Bronchial smooth muscle cell (primary cell): ENCODE results near the gene LCE2B. TPM values are rescaled to one million over a fixed set of nuclear protein-coding genes. Genes with fewer than 3 reads are reported as not detected.

Experiments used
- total RNA-seq: library from RNA; depleted of rRNA; stranded (reverse); fragments of >200 nt; gene quantifications from 2 replicates; pipeline ENCODE4 v1.2.1, GENCODE V29; 2014

LCE2B gene, protein sequence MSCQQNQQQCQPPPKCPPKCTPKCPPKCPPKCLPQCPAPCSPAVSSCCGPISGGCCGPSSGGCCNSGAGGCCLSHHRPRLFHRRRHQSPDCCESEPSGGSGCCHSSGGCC
- total RNA-seq, result not detected in 2 replicates

DNA sequence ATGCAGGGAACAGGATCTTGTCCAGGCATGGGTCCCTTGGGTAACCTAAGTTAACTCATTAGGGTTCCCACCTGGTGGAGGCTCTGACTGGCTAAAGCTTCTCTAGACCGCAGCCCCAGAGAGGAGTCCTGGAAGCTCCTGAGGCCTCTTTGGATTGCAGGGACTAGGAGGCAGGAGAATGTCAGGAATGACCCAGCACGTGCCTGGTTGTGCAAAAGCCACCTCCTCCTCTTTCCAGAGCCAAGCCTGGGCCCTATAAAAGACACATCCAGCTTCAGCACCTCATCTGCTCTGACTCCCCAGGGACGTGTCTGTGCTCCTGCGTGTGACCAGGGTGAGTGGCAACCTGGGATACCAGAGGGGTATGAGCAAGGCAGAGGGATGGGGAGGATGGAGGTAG is at the start of gene LCE2B:
Gene LCE2B, plus strand, starts transcription at position 301 of the 400 bp plus-strand sequence. CDS start 721 bp downstream, outside the sequence.

DNA sequence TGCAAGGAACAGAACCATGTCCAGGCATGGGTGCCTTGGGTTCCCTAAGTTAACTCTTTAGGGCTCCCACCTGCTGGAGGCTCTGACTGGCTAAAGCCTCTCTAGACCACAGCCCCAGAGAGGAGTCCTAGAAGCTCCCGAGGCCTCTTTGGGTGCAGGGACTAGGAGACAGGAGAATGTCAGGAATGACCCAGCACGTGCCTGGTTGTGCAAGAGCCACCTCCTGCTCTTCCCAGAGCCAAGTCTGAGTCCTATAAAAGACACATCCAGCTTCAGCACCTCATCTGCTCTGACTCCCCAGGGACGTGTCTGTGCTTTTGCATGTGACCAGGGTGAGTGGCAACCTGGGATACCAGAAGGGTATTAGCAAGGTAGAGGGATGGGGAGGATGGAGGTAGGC is 22.8 kb upstream of the LCE2B start, which contains the start of gene LCE2D:
Gene LCE2D, plus strand, starts transcription at position 283 of the 400 bp plus-strand sequence. CDS start 726 bp downstream, outside the sequence.

DNA sequence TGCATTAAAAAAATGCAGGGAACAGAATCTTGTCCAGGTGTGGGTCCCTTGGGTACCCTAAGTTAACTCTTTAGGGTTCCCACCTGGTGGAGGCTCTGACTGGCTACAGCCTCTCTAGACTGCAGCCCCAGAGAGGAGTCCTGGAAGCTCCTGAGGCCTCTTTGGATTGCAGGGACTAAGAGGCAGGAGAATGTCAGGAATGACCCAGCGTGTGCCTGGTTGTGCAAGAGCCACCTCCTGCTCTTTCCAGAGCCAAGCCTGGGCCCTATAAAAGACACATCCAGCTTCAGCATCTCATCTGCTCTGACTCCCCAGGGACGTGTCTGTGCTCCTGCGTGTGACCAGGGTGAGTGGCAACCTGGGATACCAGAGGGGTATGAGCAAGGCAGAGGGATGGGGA is 10.9 kb upstream of the LCE2B start, which contains the start of gene LCE2C:
Gene LCE2C, plus strand, starts transcription at position 297 of the 400 bp plus-strand sequence. CDS start 737 bp downstream, outside the sequence.

DNA sequence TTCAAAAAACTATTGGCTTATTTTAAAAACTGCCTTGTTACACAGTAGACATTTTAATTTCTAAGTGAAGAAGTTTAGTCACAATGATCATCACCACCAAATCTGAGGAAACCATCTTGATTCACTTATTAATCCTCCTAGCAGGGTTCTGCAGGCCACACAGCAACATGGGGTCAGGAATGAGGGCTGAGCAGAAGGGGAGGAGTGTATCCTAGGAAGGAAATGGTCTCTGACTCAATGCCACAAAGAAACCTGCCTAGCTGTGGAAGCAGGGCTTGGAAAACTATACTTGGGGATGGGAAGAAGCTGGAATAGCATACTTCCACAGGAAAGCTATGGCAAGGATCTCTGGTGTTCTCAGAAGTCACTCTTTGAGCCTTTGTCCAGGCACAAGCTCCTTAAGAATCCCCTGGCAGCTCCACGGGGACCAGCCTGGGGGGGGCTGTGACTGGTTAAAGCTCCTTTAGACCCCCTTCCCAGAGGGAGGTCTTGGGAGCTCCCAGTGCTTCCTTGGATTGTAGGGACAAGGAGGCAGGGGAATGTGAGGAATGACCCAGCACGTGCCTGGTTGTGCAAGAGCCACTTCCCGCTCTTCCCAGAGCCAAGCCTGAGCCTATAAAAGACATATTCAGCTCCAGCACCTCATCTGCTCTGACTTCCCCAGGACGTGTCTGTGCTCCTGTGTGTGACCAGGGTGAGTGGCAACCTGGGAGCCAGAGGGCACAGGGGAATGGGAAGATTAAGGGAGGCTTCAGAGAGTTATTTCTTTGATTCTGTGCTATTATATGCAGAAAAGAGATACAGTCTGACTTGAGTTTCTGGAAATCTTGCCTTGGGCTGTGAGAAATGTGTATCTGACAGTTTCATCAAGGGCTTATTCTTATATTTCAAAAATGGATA is 12.0 kb downstream of the LCE2B start, which contains the start of gene LCE2A:
Gene LCE2A, plus strand, starts transcription at position 645 of the 900 bp plus-strand sequence. CDS start 557 bp downstream, outside the sequence.

DNA sequence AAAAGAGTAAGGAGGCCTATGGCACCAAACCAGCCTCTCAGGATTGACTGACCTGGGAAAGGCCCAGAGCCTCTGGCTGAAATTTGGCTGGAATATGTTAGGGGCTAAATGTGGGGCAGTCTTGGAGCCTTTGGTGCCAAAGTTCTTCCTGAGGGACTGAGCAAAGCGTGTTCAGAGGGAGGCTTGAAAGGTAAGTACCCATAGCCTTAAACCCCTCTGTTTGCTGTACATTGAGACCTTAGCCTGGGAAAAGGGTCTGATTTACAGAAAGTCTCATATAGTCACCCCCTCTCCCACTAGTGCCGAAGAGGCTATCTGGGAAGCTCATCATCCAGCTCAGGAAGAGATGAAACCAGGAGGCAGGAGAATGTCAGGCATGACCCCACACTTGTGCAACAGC is 21.9 kb downstream of the LCE2B start, which contains the start of gene LCE4A:
Gene LCE4A, plus strand, starts transcription at position 301 of the 400 bp plus-strand sequence. CDS start 916 bp downstream, outside the sequence.

Other genes starting within 250 kb of the LCE2B start
- not detected in 2 replicates for gene LCE5A, start 175.3 kb upstream of the LCE2B start, total RNA-seq
- not detected in 2 replicates for gene CRCT1, start 171.6 kb upstream of the LCE2B start, total RNA-seq
- gene LCE3E, start 119.3 kb upstream of the LCE2B start, total RNA-seq, result not detected in 2 replicates
- not detected in 2 replicates for gene LCE3D, start 105.6 kb upstream of the LCE2B start, total RNA-seq
- gene LCE3C, start 85.9 kb upstream of the LCE2B start, total RNA-seq, result not detected in 2 replicates
- gene LCE3B, start 72.3 kb upstream of the LCE2B start, total RNA-seq, result not detected in 2 replicates
- not detected in 2 replicates for gene LCE3A, start 63.0 kb upstream of the LCE2B start, total RNA-seq
- not detected in 2 replicates for gene LCE2D, start 22.7 kb upstream of the LCE2B start, total RNA-seq
- not detected in 2 replicates for gene LCE2C, start 10.8 kb upstream of the LCE2B start, total RNA-seq
- not detected in 2 replicates for gene LCE2A, start 12.2 kb downstream of the LCE2B start, total RNA-seq
- not detected in 2 replicates for gene LCE4A, start 22.0 kb downstream of the LCE2B start, total RNA-seq
- gene KPRP, start 71.9 kb downstream of the LCE2B start, total RNA-seq, result not detected in 2 replicates
- not detected in 2 replicates for gene LCE1F, start 89.0 kb downstream of the LCE2B start, total RNA-seq
- gene LCE1E, start 100.1 kb downstream of the LCE2B start, total RNA-seq, result not detected in 2 replicates
- not detected in 2 replicates for gene LCE1D, start 110.6 kb downstream of the LCE2B start, total RNA-seq
- gene LCE1C, start 120.5 kb downstream of the LCE2B start, total RNA-seq, result not detected in 2 replicates
- not detected in 2 replicates for gene LCE1B, start 125.8 kb downstream of the LCE2B start, total RNA-seq
- not detected in 2 replicates for gene LCE1A, start 141.3 kb downstream of the LCE2B start, total RNA-seq
- not detected in 2 replicates for gene LCE6A, start 156.7 kb downstream of the LCE2B start, total RNA-seq
- not detected in 2 replicates for gene LCE7A, start 173.9 kb downstream of the LCE2B start, total RNA-seq
- not detected in 2 replicates for gene SMCP, start 192.2 kb downstream of the LCE2B start, total RNA-seq
- not detected in 2 replicates for gene IVL, start 222.4 kb downstream of the LCE2B start, total RNA-seq